HEK293 (cell line): ENCODE results near the gene EIF1AD.
A peak's percentile ranks its signal among the peaks of the same experiment; 100 is the strongest.

Source experiments
- CTCF ChIA-PET: fragments of 350-600 bp; formaldehyde crosslinking; extraction: SDS; loops from one replicate; lab custom pipeline; 2021; ENCODE audit warnings: antibody characterized with exemption; lab: Yijun Ruan, JAX
- POLR2A ChIA-PET: fragments of 300-600 bp; formaldehyde crosslinking; extraction: SDS; loops from one replicate; lab custom pipeline; 2020; ENCODE audit warnings: antibody characterized with exemption, inconsistent platforms; lab: Yijun Ruan, JAX
- H3K27ac ChIP-seq: fragments of 200-500 bp; sonication (Bioruptor generic); 2 replicates; pipeline ENCODE4 v1.5.1; 2014; ENCODE audit warnings: low read depth, low read length, control low read depth, inconsistent platforms; ENCODE audit errors: extremely low read depth
- H3K36me3 ChIP-seq, 2 experiments: fragments of 200-500 bp in 1 of 2; sonication (Bioruptor generic) in 1 of 2; 1 replicate in 1 of 2; 2 replicates in 1 of 2; pipeline ENCODE4 v1.5.1; 2014 to 2017; ENCODE audit warnings: inconsistent platforms in 2 of 2, low read length in 2 of 2; ENCODE audit not compliant: control insufficient read depth in 2 of 2, insufficient read depth in 1 of 2
- H3K4me1 ChIP-seq: fragments of 200-500 bp; sonication (Bioruptor generic); 2 replicates; pipeline ENCODE4 v1.5.1; 2014; ENCODE audit warnings: mild to moderate bottlenecking, low read length, inconsistent platforms; ENCODE audit not compliant: control insufficient read depth, insufficient read depth
- H3K4me3 ChIP-seq: 2 replicates; pipeline ENCODE4 v1.5.1; 2011; ENCODE audit warnings: low read depth, mild to moderate bottlenecking, control low read depth, low read length, moderate library complexity
- H3K9me3 ChIP-seq: fragments of 200-500 bp; sonication (Bioruptor generic); 2 replicates; pipeline ENCODE4 v1.5.1; 2014; ENCODE audit warnings: low read depth, low read length, inconsistent platforms; ENCODE audit not compliant: control insufficient read depth, insufficient read depth
- PRDM10 ChIP-seq: fragments of 450-650 bp; formaldehyde crosslinking; IDR thresholded peaks from 2 replicates; pipeline ENCODE4 v1.5.1; 2016; ENCODE audit warnings: missing biosample characterization, missing genetic modification characterization
- PRDM2 ChIP-seq: fragments of 450-650 bp; formaldehyde crosslinking; IDR thresholded peaks from 2 replicates; pipeline ENCODE4 v1.5.1; 2016; ENCODE audit warnings: missing biosample characterization, missing genetic modification characterization, borderline replicate concordance
- SCRT2 ChIP-seq: fragments of 450-650 bp; formaldehyde crosslinking; IDR thresholded peaks from 2 replicates; pipeline ENCODE4 v1.5.1; 2016; ENCODE audit warnings: missing biosample characterization, missing genetic modification characterization
- SP2 ChIP-seq: fragments of 450-650 bp; formaldehyde crosslinking; IDR thresholded peaks from 2 replicates; pipeline ENCODE4 v1.5.1; 2016; ENCODE audit warnings: missing biosample characterization, missing genetic modification characterization
- ZBTB26 ChIP-seq: fragments of 450-650 bp; formaldehyde crosslinking; optimal IDR thresholded peaks from 2 replicates; pipeline ENCODE3; 2016; ENCODE audit warnings: missing biosample characterization, mild to moderate bottlenecking, missing genetic modification characterization
- ZNF24 ChIP-seq: fragments of 450-650 bp; formaldehyde crosslinking; IDR thresholded peaks from 2 replicates; pipeline ENCODE4 v1.5.1; 2016; ENCODE audit warnings: missing biosample characterization, missing genetic modification characterization
- ZNF341 ChIP-seq: fragments of 450-650 bp; formaldehyde crosslinking; IDR thresholded peaks from 2 replicates; pipeline ENCODE4; 2016; ENCODE audit warnings: low read depth, missing biosample characterization, missing genetic modification characterization
- ZNF629 ChIP-seq: fragments of 450-650 bp; formaldehyde crosslinking; IDR thresholded peaks from 2 replicates; pipeline ENCODE4 v1.5.1; 2017; ENCODE audit warnings: missing biosample characterization, missing genetic modification characterization

EIF1AD gene

GRCh38 chr11:66003291-66003690, 1.3 kb upstream of the EIF1AD start:
- no peak for TF ChIP-seq ZNF341
- ChIA-PET CTCF (interaction anchor here (0.8 to 1.4 kb wide), 3 partner anchors 15 to 43 kb away, joined by 3 read pairs; no protein-coding TSS in a partner anchor), POLR2A (interaction anchor here (0.9 to 1.6 kb wide), 7 partner anchors 41 to 388 kb away, joined by 3 to 7 read pairs (median 4); partner anchors contain the start of genes CFL1, FIBP, PCNX3 and SF3B2)
- Histone ChIP-seq H3K27ac (0 out of 2 replicates have a peak overlapping the region, but pooled peaks have one; percentile 34), H3K9me3 (no peaks in the 10 kb centered on the region), H3K4me1 (no peaks in the 10 kb centered on the region), H3K4me3 (peak overlapping the region; percentile 98), H3K36me3 (peaks cover 0 to 53% of the 10 kb centered on the region in 2 experiments; a peak in 1 of 3 replicates)

GRCh38 chr11:66002648-66003225, 780 bp upstream of the EIF1AD start:
- Histone ChIP-seq H3K27ac (peak overlapping the region; percentile 58; the same call in 1 of the 2 replicates), H3K9me3 (no peaks in the 10 kb centered on the region), H3K4me3 (peak overlapping the region; percentile 98), H3K36me3 (peaks cover 2 to 59% of the 10 kb centered on the region in 2 experiments), H3K4me1 (no peaks in the 10 kb centered on the region)
- POLR2A ChIA-PET: interaction anchor here (0.8 to 1.6 kb wide), 11 partner anchors 9 to 388 kb away, joined by 3 to 7 read pairs (median 4); partner anchors contain the start of genes CFL1, CST6, FIBP and PCNX3
- TF ChIP-seq ZNF629: no peak
- 0 out of 2 replicates have a peak, but pooled peaks have one; percentile 4 for TF ChIP-seq SP2 (tag by site-specific recombination)
- TF ChIP-seq SCRT2 (tag by site-specific recombination): peak; percentile 80
- 0 out of 2 replicates have a peak, but pooled peaks have one; percentile 8 for TF ChIP-seq PRDM10 (tag by site-specific recombination)
- TF ChIP-seq ZBTB26 (tag by site-specific recombination): peak; percentile 28
- TF ChIP-seq PRDM2 (tag by site-specific recombination): no peak
- no peak for TF ChIP-seq ZNF24 (tag by site-specific recombination)
- CTCF ChIA-PET: interaction anchor here (0.8 to 1.4 kb wide), 4 partner anchors 14 to 43 kb away, joined by 3 to 6 read pairs (median 3); no protein-coding TSS in a partner anchor
